Glutamatergic neuron (in vitro differentiated cells): ENCODE results near the gene CRYGN. TPM values are rescaled to one million over a fixed set of nuclear protein-coding genes. Genes with fewer than 3 reads are reported as not detected.

Experiments used
- DNase-seq: peaks from one replicate; pipeline ENCODE4 v3.0.0; 2022
- H3K27ac Mint-ChIP-seq: one replicate; pipeline ENCODE4 v1.8.0; 2020; ENCODE audit warnings: mild to moderate bottlenecking, mixed read lengths, inconsistent platforms; ENCODE audit not compliant: unreplicated experiment
- H3K27me3 Mint-ChIP-seq: one replicate; pipeline ENCODE4 v1.8.0; 2020; ENCODE audit warnings: mild to moderate bottlenecking, moderate library complexity, mixed read lengths, inconsistent platforms; ENCODE audit not compliant: unreplicated experiment
- H3K36me3 Mint-ChIP-seq: one replicate; pipeline ENCODE4 v1.8.0; 2020; ENCODE audit warnings: mild to moderate bottlenecking, mixed read lengths, inconsistent platforms; ENCODE audit not compliant: unreplicated experiment
- H3K4me1 Mint-ChIP-seq: one replicate; pipeline ENCODE4 v1.8.0; 2020; ENCODE audit warnings: mild to moderate bottlenecking, low read depth, mixed read lengths, inconsistent platforms; ENCODE audit not compliant: unreplicated experiment
- H3K4me3 Mint-ChIP-seq: one replicate; pipeline ENCODE4 v1.8.0; 2020; ENCODE audit warnings: mild to moderate bottlenecking, mixed read lengths, inconsistent platforms; ENCODE audit not compliant: unreplicated experiment
- H3K9me3 Mint-ChIP-seq: one replicate; pipeline ENCODE4 v1.8.0; 2020; ENCODE audit warnings: mild to moderate bottlenecking, moderate library complexity, mixed read lengths, inconsistent platforms; ENCODE audit not compliant: unreplicated experiment
- CTCF ChIP-seq: fragments of 200-600 bp; sonication (generic); IDR thresholded peaks from one replicate; pipeline ENCODE4 v1.5.0; 2021; ENCODE audit not compliant: partially characterized antibody, unreplicated experiment
- total RNA-seq: library from RNA; stranded (reverse); fragmentation: NEBNext Ultra II Directional; extraction: Animal tissue kit (Norgen Biotek cat#: 25700); gene quantifications from one replicate; pipeline ENCODE4 v1.2.1, GENCODE V29; 2021; ENCODE audit not compliant: unreplicated experiment

CRYGN gene
- total RNA-seq, 1 donor from 2014 or later = not detected

GRCh38 chr7:151416941-151417315 is 23.0 kb downstream of the CRYGN start:
- no peak overlapping the region for H3K27ac Mint-ChIP-seq
- peaks cover 7% of the 10 kb centered on the region for H3K27me3 Mint-ChIP-seq
- H3K4me3 Mint-ChIP-seq = no peak overlapping the region
- H3K9me3 Mint-ChIP-seq = peaks cover 3% of the 10 kb centered on the region
- no peak for DNase-seq
- no peaks in the 10 kb centered on the region for H3K4me1 Mint-ChIP-seq
- TF ChIP-seq CTCF = no peak
- peaks cover 4% of the 10 kb centered on the region for H3K36me3 Mint-ChIP-seq

- no peak for TF ChIP-seq CTCF
- Mint-ChIP-seq H3K4me1 (no peaks in the 10 kb centered on the region), H3K36me3 (no peaks in the 10 kb centered on the region), H3K4me3 (no peak overlapping the region), H3K27me3 (peaks cover 11% of the 10 kb centered on the region), H3K9me3 (peaks cover 3% of the 10 kb centered on the region), H3K27ac (peak overlapping the region; percentile 3)
- no peak for DNase-seq
Observed at GRCh38 chr7:151416112-151416940, 23.6 kb downstream of the CRYGN start.

- no peak for DNase-seq
- H3K4me3 Mint-ChIP-seq = no peak overlapping the region
- no peak for TF ChIP-seq CTCF
- peaks cover 4% of the 10 kb centered on the region for H3K9me3 Mint-ChIP-seq
- H3K36me3 Mint-ChIP-seq = no peaks in the 10 kb centered on the region
- peaks cover 6% of the 10 kb centered on the region for H3K4me1 Mint-ChIP-seq
- peak overlapping the region; percentile 3 for H3K27ac Mint-ChIP-seq
- peaks cover 13% of the 10 kb centered on the region for H3K27me3 Mint-ChIP-seq
Observed at GRCh38 chr7:151415375-151416105, 24.4 kb downstream of the CRYGN start.

GRCh38 chr7:151413241-151413640 is 26.7 kb downstream of the CRYGN start:
- H3K36me3 Mint-ChIP-seq = no peaks in the 10 kb centered on the region
- H3K4me3 Mint-ChIP-seq = no peak overlapping the region
- peaks cover 14% of the 10 kb centered on the region for H3K27me3 Mint-ChIP-seq
- no peak for DNase-seq
- H3K4me1 Mint-ChIP-seq = peaks cover 6% of the 10 kb centered on the region
- TF ChIP-seq CTCF = no peak
- no peak overlapping the region for H3K27ac Mint-ChIP-seq
- H3K9me3 Mint-ChIP-seq = peaks cover 8% of the 10 kb centered on the region

- Mint-ChIP-seq H3K36me3 (no peaks in the 10 kb centered on the region), H3K27me3 (peaks cover 13% of the 10 kb centered on the region), H3K27ac (no peak overlapping the region), H3K4me1 (peaks cover 6% of the 10 kb centered on the region), H3K9me3 (peaks cover 11% of the 10 kb centered on the region), H3K4me3 (no peak overlapping the region)
- no peak for DNase-seq
- TF ChIP-seq CTCF = no peak
Observed at GRCh38 chr7:151412318-151412717, 27.6 kb downstream of the CRYGN start.
